ENCODE measurements around the gene RAB32.
A peak's percentile ranks its signal among the peaks of the same experiment; 100 is the strongest.
"Not testable (repeated sequence)": the region's sequence is repeated elsewhere in the genome, so short reads cannot be mapped to it uniquely, and the experiment has no call there.

The RAB32 gene

DNA sequence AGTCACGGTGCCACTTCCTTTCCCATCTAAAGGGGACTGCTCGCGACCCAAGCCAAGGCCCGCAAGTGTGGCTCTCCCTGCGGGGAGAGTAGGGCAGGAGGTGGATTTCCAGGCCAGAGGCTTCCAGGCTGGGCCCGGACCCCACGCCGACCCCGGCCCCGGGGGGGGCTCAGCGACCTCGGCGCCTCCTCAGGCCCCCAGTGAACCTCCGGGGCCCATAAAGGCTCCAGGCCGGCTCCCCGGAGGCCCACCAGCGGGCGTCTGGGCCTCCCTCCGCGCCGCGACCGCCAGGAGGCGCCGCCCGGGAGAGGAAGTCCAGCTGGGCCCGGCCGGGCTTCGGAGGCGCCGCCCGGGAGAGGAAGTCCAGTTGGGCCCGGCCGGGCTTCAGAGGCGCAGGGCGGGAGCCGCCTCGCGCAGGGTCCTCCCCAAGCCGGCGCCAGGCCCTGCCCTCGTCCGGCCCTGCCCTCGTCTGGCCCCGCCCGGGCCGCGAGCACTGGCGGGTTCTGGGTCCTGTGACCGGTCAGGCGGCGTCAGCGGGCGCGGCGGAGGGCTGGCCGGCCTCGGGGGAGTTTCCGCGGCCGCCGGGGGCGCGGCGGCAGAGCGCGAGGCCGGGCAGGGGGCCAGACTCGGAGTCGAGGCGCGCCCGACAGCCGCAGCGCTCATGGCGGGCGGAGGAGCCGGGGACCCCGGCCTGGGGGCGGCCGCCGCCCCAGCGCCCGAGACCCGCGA is at the start of gene RAB32:
RAB32 (plus strand) TSS at position 623 of the 729 bp plus-strand sequence; CDS start at position 662, 39 bp downstream.
- peak; percentile 92 for DNase-seq (ENCODE audit: low read depth)

DNA sequence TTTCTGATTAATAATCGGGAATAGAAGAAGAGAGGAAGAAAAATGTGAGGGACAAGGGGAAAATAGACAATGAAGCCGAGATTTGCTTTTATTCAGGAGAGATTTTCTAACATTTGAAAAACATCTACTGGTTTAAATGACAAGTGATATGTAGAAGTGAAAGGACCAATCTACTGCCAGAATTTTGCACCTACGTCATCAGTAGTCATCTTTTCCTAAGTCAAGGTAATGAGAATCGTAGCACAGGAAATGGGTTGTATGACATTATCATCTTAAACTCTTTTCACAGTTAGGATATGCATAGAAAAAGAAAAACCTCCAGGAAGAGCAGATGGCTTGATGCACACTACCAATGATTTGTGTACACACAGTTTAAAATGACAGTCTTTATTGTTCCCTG is 45.3 kb upstream of the RAB32 start:
- no peak for DNase-seq (ENCODE audit: low read depth)

DNA sequence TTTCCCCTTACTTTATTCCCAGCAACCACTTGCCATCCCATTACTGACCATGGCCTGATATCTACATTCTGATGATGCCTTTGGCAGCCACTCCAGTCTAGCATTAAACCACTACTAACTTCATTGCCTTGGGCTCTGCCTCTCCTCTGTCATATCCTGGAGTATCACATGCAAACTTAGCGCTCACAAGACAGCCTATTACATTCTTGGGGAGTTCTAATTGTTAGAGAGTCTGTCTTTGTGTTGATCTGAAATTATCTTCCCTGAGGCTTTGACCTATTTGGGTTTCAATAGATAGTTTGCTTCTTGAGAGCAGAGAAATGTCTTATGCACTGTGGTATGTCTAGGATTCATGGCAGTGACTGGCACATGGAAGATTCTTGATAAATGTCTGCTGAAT is 40.5 kb upstream of the RAB32 start:
- DNase-seq (ENCODE audit: low read depth): no peak

DNA sequence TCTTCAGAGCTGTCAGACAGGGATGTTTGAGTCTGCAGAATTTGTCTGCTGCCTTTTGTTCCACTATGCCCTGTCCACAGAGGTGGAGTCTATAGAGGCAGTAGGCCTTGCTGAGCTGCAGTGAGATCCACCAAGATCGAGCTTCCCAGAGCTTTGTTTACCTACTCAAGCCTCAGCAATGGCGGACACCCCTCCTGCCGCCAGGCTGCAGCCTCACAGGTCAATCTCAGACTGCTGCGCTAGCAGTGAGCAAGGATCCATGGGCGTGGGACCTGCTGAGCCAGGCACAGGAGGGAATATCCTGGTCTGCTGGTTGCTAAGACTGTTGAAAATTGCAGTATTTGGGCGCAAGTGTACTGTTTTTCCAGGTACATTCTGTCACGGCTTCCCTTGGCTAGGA is 28.4 kb upstream of the RAB32 start:
- no peak for DNase-seq (ENCODE audit: low read depth)

DNA sequence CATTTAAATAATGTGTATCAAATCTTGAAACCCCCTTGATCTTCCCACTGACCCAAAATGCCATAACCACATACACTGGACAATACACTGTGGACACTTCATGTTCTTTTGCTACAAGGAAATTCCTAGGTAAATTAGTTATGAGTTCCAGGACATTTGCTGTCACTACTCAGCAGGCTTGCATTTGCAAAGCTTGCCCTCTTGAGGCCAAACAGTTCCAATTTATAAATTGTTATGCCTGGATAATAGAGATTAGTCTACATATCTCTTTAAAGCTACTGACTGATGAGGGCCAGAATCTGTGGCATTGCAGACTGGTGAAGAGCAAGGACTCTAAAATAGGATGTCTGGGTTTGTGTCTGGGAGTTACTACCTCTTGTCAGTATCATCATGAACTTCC is 17.4 kb upstream of the RAB32 start:
- no peak for DNase-seq (ENCODE audit: low read depth)

DNA sequence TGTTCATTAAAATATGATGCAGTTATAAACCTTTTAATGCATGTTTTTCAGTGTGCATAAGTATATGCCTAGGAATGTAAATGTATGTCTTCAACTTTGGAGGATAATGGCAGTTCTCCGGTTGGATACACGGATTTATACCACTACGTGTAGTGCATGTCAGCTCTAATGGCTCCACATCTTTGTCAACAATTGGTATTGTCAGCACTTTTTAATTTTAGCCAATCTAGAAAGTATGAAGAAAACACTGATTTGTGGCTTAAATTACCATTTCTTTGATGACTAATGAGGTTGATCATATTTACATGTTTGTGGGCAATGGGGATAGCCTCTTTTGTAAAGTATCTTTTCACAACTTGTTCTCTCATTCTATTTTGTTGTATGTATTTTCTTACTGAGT is 10.9 kb upstream of the RAB32 start:
- DNase-seq (ENCODE audit: low read depth): no peak

DNA sequence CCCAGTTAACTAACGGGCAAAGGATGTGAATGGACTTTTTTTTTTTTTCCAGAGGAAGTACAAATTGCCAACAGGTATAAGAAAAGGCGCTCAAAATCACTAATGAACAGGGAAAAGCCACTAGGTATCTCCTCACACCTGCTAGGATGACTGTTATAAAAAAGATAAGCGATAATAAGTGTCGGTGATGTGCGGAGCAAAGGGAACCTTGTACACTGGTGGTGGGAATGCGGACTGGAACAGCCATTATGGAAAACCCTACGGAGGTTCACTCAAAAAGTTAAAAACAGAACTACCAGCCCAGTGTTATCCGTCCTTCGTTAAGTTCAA is 787 bp upstream of the RAB32 start:
- peak; percentile 40 for DNase-seq (ENCODE audit: low read depth)

DNA sequence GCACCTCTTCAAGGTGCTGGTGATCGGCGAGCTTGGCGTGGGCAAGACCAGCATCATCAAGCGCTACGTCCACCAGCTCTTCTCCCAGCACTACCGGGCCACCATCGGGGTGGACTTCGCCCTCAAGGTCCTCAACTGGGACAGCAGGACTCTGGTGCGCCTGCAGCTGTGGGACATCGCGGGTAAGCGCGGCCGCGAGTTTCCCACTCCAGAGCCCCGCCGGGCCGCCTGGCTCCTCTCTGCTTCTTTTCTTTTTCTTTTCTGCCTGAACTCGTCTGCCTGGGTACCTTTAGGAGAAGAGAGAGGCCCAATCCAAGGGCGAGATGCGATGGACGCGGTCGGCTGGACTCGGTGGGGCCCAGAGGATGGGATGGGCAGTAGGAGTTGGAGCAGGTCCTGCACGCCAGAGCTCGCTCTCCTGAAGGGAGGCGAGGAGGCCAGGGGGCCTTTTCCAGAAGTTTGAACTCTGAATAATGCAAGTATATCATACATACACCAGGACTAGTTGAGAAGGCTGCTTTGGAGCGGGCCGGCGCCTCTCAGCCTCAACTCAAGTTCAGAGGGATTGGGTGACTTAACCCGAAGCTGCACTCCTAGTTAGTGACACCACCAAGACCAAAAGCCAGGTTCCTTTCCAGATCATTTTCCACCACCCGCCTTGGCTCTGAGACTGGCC is 445 bp downstream of the RAB32 start:
- peak; percentile 41 for DNase-seq (ENCODE audit: low read depth)

DNA sequence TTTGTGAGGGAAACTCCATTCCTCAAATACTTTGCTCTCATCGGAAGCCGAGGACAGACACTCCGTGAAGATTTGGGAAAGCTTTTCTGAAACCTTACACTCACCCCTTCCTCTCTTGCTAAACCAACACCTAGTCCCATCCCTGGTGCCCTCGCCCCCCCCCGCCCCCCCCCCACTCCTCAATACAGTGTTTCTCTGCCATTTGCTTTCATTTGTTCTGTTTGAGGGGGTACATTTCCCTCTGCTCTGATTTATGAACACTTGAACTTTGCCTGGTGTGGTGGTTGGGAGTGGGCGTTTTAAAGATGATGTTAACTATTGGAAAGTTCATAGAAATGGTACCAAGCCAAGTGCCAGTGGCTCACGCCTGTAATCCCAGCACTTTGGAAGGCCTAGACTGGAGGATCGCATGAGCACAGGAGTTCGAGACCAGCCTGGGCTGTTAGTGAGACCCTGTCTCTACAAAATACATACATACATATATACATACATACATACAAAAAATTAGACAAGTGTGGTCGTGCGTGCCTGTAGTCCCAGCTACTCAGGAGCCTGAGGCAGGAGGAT is 1.1 kb downstream of the RAB32 start:
- no peak for DNase-seq (ENCODE audit: low read depth)

DNA sequence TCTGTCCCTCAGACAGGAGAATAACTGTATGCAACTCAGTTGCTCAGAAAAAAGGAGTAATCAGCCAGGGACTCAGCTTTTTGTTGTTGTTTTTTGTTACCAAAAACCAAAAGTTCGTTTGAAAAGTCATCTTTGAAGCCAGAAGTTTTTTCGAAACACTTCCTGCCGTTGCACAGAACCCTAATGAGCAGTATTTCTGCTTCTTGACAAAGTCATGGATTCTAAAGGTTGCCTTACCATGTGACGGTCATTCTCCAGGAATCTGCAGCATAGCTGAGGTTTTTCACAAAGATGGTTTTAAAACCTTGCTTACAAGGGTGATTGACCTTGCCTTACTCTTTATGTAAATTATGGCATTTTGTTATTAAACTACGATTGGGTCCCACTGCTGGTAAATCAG is 1.9 kb downstream of the RAB32 start:
- DNase-seq (ENCODE audit: low read depth): peak; percentile 77

DNA sequence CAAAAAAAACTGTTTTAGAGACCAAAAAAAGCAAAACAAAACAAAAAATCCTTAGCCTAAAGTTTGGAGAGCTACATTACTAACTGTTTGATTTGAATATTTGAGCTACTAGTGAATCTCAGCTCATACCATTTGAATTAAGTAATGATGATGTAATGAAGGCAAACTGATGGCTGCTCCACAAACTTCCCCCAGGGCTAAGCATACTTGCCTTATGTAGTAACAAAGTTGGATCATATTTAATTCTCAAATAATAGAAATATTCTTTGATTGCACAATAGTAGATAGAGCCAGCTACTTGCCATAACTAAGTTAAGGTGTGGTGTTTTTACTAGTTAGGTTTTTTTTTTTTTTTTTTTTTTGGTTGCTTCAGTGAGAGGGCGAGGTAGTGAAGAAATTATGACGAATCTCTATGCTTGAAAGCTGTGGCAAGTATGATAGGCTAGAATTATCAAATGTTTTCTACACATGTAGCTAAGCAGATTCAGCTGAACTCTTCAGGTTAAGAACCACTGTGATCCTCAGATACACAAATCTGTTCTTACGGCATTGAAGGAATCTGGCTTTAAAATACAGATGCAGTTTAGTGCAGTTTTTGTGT is 2.9 kb downstream of the RAB32 start:
- DNase-seq (ENCODE audit: low read depth): peak; percentile 91

DNA sequence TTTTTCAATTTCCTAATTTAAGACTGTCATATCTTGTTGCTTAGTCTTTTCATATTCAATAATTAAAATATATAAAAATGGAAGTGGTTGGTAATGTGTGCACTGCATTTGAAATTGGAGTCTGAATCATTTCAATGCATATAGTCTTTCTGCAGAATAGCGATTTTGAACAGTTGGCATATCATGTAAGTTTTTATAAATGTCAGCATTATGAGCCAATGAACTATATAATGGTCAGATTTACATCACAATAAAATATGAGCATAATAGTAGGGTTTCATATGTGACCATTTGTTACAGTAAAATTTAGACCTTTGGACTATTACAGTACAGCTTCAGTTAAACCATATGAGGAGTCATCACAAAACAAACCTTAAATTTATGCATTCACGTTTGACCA is 4.3 kb downstream of the RAB32 start:
- no peak for DNase-seq (ENCODE audit: low read depth)

DNA sequence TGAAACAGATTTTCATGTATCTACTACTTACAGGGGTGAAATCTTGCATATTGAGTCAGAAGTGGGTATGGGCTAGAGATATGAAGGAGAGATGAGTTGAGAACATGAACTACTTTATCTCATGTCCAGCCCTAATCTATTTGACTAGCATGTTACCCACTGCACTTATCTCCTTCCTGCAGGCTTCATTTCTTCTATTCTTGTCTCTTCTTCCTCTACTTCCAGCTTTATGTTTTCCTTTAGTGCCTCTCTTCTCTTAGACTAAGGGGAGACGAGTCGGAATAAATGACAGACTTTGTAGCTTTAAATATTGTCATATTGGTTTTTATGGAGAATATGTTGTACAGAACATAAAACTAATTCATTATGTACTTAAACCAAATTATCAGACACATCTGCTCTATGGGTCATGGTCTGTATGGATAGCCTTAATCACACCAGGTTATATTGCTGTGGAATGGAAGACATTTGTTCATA is 5.3 kb downstream of the RAB32 start:
- no peak for DNase-seq (ENCODE audit: low read depth)

DNA sequence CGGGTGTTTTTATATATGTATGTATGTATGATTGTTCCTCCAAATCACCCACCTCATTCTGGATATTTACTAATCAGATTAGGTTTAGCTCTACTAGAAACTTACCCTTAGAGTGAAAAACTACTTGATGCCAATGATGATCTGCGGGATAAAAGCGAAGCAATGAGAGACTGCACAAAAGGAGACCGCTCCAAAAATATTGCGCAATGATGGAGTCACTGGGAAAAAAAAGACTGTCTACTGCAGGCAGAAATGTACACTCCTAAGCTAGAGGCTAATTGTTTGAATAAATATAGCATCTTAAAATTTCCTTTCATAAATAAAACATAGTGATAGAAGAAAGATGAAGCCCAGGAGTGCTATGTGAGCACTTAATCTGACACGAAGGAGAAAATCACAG is 7.3 kb downstream of the RAB32 start:
- DNase-seq (ENCODE audit: low read depth): peak; percentile 71

DNA sequence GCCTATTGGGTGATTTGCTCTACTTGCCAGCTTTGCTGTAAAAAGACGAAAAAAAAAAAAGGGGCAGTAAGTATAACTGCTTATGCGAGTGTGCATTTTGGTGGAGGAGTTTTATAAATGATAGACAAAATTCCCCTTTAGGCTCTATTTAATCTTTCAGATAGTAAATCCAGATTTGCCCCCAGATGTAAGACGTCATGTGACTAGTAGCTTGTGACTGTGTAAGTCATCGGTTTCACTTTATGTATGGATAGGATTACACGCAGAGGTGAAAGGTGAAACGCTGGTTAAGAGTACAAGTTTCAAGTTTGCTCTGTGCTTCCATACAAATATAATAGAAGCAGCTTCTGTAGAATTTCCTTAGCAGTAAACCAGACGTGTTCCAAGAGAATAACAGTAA is 7.9 kb downstream of the RAB32 start:
- no peak for DNase-seq (ENCODE audit: low read depth)

DNA sequence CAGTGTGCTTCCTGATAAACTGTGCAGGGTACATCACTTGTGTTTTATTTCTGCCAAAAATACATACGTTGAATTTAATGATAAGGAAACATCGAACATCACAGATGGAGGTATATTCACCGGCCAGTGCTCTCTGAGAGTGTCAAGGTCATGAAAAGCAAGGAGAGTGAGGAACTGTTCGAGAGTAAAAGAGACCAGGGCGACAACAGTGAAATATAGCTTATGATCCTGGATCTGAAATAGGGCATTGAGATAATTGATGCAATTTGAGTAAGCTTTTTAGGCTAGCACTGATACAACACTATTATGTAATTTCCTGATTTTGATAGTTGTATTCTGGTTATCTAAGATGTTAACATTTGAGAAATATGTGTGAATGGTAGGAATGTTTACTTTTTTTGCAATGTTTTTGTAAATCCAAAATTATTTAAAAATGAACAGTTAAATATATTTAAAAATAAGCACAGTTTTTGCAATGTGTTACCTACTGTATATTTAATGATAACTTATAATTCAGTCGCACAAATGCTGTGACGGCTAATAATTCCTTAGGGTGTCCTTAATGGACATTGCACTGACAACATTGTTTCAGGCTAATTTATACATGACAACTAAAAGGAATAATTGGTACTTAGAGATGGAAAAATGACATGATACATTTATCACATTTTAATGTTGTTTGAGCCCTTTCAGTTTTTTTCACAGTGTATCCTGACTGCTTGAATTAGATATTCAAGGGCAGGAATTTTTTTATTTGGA is 9.9 kb downstream of the RAB32 start:
- no peak for DNase-seq (ENCODE audit: low read depth)

DNA sequence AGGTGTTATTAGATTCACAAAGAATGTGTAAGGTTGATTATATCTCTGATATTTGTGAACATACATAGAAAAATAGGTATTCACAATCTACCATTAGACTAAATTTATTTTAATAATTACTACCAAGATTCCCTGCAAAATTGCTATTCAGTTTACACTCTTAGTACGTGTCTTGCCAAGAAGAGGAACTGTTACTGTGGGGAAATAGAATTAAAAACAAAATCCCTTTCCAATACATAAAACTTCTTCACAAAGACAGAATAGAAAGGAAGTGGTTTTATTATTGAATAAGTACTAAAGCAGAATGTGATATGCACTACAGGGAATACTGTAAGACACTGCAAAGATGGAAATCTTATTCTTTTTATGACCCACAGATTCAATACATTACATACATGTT is 17.0 kb downstream of the RAB32 start:
- no peak for DNase-seq (ENCODE audit: low read depth)

DNA sequence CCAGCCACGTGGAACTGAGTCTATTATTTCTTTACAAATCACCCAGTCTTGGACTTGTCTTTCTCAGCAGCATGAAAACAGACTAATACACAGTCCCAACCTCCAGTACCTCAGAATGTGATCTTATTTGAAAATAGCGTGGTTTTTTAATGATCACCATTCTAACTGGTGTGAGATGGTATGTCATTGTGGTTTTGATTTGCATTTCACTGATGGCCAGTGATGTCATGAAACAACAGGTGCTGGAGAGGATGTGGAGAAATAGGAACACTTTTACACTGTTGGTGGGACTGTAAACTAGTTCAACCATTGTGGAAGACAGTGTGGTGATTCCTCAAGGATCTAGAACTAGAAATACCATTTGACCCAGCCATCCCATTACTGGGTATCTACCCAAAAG is 23.0 kb downstream of the RAB32 start:
- not testable (repeated sequence) for DNase-seq (ENCODE audit: low read depth)

DNA sequence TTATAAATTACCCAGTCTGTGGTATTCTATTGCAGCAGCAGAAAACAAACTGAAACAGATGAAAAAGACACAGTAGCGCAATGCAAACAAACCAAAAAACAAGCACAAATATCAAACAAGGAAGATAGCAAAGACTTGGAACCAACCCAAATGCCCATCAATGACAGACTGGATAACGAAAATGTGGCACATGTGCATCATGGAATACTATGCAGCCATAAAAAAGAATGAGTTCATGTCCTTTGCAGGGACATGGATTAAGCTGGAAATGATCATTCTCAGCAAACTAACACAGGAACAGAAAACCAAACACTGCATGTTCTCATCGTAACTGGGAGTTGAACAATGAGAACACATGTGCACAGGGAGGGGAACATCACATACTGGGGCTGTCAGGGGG is 25.0 kb downstream of the RAB32 start:
- DNase-seq (ENCODE audit: low read depth): not testable (repeated sequence)

DNA sequence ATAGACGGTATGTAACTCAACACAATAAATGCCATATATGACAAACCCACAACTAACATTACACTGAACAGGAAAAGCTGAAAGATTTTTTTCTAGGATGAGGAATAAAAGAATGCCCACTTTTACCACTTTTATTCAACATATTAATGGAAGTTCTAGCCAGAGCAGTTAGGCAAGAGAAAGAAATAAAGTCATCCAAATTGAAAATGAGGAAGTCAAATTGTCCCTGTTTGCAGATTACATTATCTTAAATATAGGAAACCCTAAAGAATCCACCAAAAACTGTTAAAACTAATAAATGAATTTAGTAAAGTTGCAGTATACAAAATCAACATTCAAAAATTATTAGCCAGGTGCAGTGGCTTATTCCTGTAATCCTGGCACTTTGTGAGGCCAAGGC is 30.6 kb downstream of the RAB32 start:
- no peak for DNase-seq (ENCODE audit: low read depth)

DNA sequence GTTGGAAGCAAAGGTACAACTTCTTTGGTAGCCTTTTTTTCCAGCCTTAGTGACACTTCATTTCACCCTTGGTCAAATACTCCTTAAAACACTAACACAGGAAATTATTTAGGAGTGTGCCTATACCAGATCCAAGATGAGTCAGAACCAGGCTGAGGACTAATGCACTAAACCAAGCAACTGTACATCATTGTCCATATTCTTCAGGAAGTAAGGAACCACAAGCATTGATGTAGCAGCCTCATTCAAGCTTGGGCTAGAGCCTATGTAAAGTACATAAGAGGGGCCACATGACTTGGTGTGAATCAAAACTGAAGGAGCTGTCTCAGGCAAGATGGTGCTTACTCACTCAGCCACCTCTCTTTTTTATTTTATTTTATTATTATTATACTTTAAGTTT is 34.4 kb downstream of the RAB32 start:
- DNase-seq (ENCODE audit: low read depth): no peak

DNA sequence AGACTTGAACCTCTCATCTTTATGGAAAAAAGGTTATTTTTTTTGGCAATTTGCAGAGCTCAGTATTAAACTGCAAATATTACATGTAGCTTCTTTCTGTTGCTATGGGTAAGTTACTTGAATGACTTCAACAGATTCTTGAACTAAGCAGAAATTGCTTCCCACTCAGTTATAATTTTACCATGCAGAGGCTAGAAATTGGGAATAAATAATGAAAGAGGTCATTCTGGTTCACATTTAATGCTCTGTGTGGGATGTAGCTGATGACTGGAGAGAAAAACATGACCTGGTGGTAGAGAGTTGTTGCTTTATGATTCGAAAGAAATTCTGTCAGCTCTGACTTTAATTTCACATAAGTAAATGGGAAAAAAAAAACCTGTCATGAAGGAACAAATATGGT is 38.3 kb downstream of the RAB32 start:
- no peak for DNase-seq (ENCODE audit: low read depth)
